GM12892 (cell line): Measurements from ENCODE around the gene RIC1.

ENCODE experiments used
- POLR2A ChIP-seq: IDR thresholded peaks from 2 replicates; pipeline ENCODE4 v1.6.1; 2011; ENCODE audit warnings: low read depth, low read length, control low read depth
- POLR2AphosphoS5 ChIP-seq: IDR thresholded peaks from 2 replicates; pipeline ENCODE4 v1.6.1; 2011; ENCODE audit warnings: low read depth, low read length, control low read depth
- TAF1 ChIP-seq: IDR thresholded peaks from 2 replicates; pipeline ENCODE4 v1.6.1; 2011; ENCODE audit warnings: low read depth, mild to moderate bottlenecking, control low read depth, low read length, borderline replicate concordance

DNA sequence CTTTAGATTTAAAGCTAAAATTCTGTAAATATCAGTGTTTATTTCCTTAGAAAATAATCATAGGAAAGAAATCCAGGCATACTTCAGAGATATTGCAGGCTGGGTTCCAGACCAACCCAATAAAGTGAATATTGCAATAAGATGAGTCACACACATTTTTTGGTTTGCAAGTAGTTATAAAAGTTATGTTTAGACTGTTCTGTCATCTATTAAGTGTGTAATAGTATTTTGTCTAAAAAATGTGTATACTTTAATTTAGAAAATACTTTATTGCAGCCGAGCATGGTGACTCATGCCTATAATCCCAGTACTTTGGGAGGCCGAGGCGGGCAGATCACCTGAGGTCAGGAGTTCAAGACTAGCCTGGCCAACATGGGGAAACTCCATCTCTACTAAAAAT, 6.9 kb upstream of the RIC1 start:
- TF ChIP-seq POLR2A = no peak
- no peak for TF ChIP-seq POLR2AphosphoS5
- TF ChIP-seq TAF1 = no peak
